Thyroid gland (tissue), 4 donors: Measurements from ENCODE around the gene TJP1.

Experiments
- CTCF ChIP-seq, 6 experiments: fragments of 200-600 bp in 3 of 6; fragments of 450-650 bp in 3 of 6; sonication (generic) in 3 of 6; IDR thresholded peaks; one replicate each; pipeline ENCODE4 v1.5.1; 2016 to 2019; ENCODE audit warnings: antibody characterized with exemption in 6 of 6, mild to moderate bottlenecking in 2 of 6, inconsistent platforms in 1 of 6, moderate library complexity in 1 of 6
- POLR2A ChIP-seq, 2 donors: fragments of 450-650 bp; IDR thresholded peaks; one replicate each; pipeline ENCODE4 v1.6.1; 2017; ENCODE audit warnings: antibody characterized with exemption in 2 of 2, mild to moderate bottlenecking in 2 of 2, moderate library complexity in 1 of 2

GRCh38 chr15:29698030-29698701 lies 124.1 kb downstream of the TJP1 start:
- no peak for TF ChIP-seq CTCF (IDR thresholded peaks at IDR 0.05)
- no peak for TF ChIP-seq POLR2A (IDR thresholded peaks at IDR 0.05)
